ENCODE results near the gene KLHL34. TPM values are rescaled to one million over a fixed set of nuclear protein-coding genes. Genes with fewer than 3 reads are reported as not detected.

Gene KLHL34
- total and polyA plus RNA-seq, 5 donors: 1.3 to 3.2 (median 2.4) TPM

DNA sequence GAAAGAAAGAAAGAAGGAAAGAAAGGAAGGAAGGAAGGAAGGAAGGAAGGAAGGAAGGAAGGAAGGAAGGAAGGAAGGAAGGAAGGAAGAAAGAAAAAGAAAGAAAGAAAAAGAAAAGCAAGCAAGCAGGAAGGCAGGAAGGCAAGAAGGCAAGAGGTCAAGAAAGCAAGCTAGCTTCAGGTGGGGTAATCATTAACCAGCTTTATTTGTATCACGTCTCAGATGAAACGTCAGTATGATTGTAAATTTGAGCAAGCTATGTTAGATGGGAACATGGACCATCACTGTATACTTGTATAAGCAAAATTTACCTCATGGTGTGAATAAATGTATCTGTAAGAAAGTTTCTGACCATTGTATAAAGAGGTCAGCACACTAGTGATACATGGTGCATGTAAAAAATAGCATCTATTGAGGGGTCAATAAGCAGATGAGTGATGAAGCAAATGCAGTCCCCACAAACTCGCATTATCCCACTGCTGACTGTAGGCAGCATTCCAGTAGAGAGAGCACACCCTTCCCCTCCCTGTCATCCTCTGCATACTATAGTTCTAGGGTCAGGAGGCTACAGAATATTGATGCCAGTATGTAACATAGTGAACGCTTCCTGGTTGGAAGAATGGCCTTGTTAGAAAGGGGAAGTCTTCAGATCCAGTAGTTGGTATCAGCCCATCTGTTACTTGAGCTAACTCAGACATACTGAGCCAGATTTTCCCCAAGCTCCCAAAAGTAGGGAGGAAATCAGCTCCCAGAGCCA lies 16.5 kb upstream of the KLHL34 start:
- H3K27me3 ChIP-seq (ENCODE audit: control insufficient read depth, insufficient read depth): no peaks in the 10 kb centered on the region
- intact Hi-C loops (cut with DNase I): no loop called here
- no peak overlapping the region for H3K27ac ChIP-seq (ENCODE audit: low read length)
- H3K9me3 ChIP-seq (ENCODE audit: control insufficient read depth, low read length): no peaks in the 10 kb centered on the region
- no peak for ATAC-seq
- H3K4me1 ChIP-seq (ENCODE audit: control insufficient read depth, insufficient read depth, low read length): no peaks in the 10 kb centered on the region
- no peak overlapping the region for H3K4me3 ChIP-seq (ENCODE audit: low read length)
- 86% methylated on average over 4 of the region's 4 CpGs for WGBS
- no peak for DNase-seq

DNA sequence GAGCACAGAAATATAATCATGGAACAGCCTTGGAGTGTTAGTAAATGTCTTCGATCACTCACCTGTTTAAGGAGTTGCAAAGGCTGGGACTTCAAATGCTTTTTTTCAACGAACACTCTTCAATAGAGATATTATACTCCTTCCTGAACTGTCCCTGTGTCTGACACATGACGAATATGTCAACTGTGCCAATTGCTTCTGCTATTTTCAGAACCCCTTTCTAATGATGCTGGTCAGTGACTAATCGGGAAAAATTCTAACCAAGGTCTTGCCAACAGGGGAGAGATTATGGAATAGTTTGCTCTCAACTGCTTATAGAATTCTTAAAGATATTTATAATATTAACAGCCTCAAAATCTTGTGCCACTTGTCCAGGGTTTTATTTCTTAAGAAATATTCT lies 8.5 kb upstream of the KLHL34 start:
- ATAC-seq (peak in 1 of 2 donors; percentile 64), DNase-seq (no peak)
- H3K27me3 ChIP-seq (ENCODE audit: control insufficient read depth, insufficient read depth): no peaks in the 10 kb centered on the region
- 56% methylated on average over 4 of the region's 4 CpGs for WGBS
- peaks cover 2% of the 10 kb centered on the region for H3K4me1 ChIP-seq (ENCODE audit: control insufficient read depth, insufficient read depth, low read length)
- intact Hi-C loops (cut with DNase I): no loop called here
- H3K4me3 ChIP-seq (ENCODE audit: low read length): no peak overlapping the region
- H3K27ac ChIP-seq (ENCODE audit: low read length): peak overlapping the region; percentile 72
- H3K9me3 ChIP-seq (ENCODE audit: control insufficient read depth, low read length): no peaks in the 10 kb centered on the region

DNA sequence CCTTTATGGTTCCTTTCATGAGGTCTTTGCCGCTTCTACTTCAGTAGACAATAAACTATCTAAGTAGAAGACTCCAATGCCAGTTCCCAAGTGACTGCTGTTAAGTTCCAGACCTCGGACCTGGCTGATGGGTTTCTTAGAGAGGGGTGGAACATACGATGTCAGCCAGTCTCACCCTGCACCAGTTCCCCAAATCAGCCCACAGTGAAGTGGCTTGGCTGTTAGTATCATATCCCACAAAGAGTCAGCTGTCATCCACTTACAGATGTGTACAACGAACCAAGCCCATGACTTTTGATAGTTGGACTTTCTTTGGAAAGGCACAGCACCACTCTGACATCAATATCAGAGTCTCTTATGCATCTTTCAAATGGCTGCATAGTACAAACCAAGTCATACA lies 8.1 kb upstream of the KLHL34 start:
- Histone ChIP-seq H3K4me3 (ENCODE audit: low read length) (no peak overlapping the region), H3K27me3 (ENCODE audit: control insufficient read depth, insufficient read depth) (no peaks in the 10 kb centered on the region), H3K27ac (ENCODE audit: low read length) (peak overlapping the region; percentile 72), H3K9me3 (ENCODE audit: control insufficient read depth, low read length) (no peaks in the 10 kb centered on the region), H3K4me1 (ENCODE audit: control insufficient read depth, insufficient read depth, low read length) (peaks cover 2% of the 10 kb centered on the region)
- no peak for DNase-seq
- peak in 1 of 2 donors; percentile 26 for ATAC-seq
- intact Hi-C loops (cut with DNase I): no loop called here
- WGBS: 57% methylated on average over 4 of the region's 4 CpGs

DNA sequence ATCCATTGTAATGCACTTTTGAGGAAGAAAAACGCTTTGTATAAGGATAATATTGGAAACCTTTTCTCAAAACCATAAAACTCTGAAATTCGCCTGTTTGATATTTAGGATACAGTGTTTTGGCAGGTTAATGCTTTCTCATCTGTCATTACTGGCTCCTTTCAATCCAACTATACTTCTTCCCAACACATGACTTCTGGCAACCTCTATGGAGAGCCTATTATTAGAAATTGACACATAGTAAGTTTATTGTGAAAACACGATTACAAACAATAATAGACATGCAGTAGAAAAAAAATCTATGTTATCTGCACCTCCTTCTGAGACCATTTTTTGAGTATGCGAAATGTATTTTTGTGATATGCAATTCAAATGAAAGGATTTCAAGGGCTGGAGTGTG lies 4.6 kb upstream of the KLHL34 start:
- Histone ChIP-seq H3K4me1 (ENCODE audit: control insufficient read depth, insufficient read depth, low read length) (peaks cover 2% of the 10 kb centered on the region), H3K27ac (ENCODE audit: low read length) (no peak overlapping the region), H3K27me3 (ENCODE audit: control insufficient read depth, insufficient read depth) (no peaks in the 10 kb centered on the region), H3K9me3 (ENCODE audit: control insufficient read depth, low read length) (no peaks in the 10 kb centered on the region), H3K4me3 (ENCODE audit: low read length) (no peak overlapping the region)
- ATAC-seq: no peak
- intact Hi-C loops (cut with DNase I): no loop called here
- no peak for DNase-seq
- WGBS: 56% methylated on average over 4 of the region's 4 CpGs

DNA sequence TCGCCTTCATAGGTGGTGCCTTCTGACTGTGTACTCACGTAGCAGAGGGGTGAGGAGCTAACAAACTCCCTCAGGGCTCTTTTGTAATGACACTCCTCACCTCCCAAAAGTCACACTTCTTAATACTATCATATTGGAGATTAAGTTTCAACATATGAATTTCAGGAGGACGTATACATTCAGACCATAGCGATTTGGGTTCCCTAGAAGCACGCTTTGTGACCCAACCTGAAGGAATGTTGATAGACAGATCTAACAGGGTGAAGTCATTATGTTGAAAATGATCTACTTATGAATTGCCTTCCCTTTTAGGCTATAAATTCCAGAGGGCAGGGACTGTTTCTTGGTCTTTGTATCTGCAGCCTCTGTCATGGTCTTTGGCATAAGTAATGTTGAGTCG lies 3.2 kb upstream of the KLHL34 start:
- Histone ChIP-seq H3K4me1 (ENCODE audit: control insufficient read depth, insufficient read depth, low read length) (no peaks in the 10 kb centered on the region), H3K4me3 (ENCODE audit: low read length) (no peak overlapping the region), H3K9me3 (ENCODE audit: control insufficient read depth, low read length) (no peaks in the 10 kb centered on the region), H3K27ac (ENCODE audit: low read length) (no peak overlapping the region), H3K27me3 (ENCODE audit: control insufficient read depth, insufficient read depth) (no peaks in the 10 kb centered on the region)
- intact Hi-C loops (cut with DNase I): no loop called here
- ATAC-seq (no peak), DNase-seq (no peak)
- 63% methylated on average over 6 of the region's 6 CpGs for WGBS

DNA sequence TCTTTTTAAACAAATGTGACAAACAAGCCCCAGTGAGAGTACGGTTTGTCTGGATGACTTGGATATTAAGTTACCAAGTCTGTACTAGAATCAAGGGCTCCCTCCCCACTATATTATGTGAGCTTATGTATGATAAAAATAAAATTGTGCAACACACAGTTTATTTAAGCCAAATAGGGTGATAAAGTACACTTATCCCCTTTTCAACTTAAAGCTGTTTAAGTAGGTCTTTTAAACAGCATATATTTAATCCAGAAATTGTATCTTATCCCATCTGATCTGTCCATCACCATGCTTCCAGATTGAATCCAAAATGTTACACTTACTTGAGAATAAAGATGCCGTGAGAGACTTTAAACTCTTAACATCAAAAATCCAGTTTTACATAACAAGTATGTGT lies 2.0 kb upstream of the KLHL34 start:
- Histone ChIP-seq H3K9me3 (ENCODE audit: control insufficient read depth, low read length) (no peaks in the 10 kb centered on the region), H3K27ac (ENCODE audit: low read length) (no peak overlapping the region), H3K4me3 (ENCODE audit: low read length) (no peak overlapping the region), H3K27me3 (ENCODE audit: control insufficient read depth, insufficient read depth) (no peaks in the 10 kb centered on the region), H3K4me1 (ENCODE audit: control insufficient read depth, insufficient read depth, low read length) (no peaks in the 10 kb centered on the region)
- no peak for DNase-seq
- WGBS: 79% methylated on average over 2 of the region's 2 CpGs
- intact Hi-C loops (cut with DNase I): no loop called here
- no peak for ATAC-seq

DNA sequence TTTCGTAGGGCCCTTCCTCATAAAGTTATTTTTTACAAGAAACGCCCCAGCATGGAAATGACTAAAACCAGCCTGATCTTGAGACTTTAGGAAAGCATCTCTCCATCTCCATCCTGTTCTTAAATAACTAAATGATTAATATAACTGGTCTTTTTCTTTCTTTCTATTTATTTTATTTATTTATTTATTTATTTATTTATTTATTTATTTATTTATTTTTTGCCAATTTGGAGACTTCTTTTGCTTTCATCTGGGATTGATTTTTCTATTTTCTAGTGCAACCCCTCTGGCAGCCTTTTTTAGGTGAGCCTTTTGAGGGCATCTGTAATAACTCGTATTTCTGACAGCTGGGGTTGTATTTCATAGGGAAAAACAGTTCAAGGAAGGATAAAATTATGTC lies 1.2 kb upstream of the KLHL34 start:
- no peaks in the 10 kb centered on the region for H3K27me3 ChIP-seq (ENCODE audit: control insufficient read depth, insufficient read depth)
- no peak overlapping the region for H3K4me3 ChIP-seq (ENCODE audit: low read length)
- no peaks in the 10 kb centered on the region for H3K9me3 ChIP-seq (ENCODE audit: control insufficient read depth, low read length)
- 77% methylated on average over 3 of the region's 3 CpGs for WGBS
- H3K4me1 ChIP-seq (ENCODE audit: control insufficient read depth, insufficient read depth, low read length): no peaks in the 10 kb centered on the region
- no peak for ATAC-seq
- no peak for DNase-seq
- no peak overlapping the region for H3K27ac ChIP-seq (ENCODE audit: low read length)
- intact Hi-C loops (cut with DNase I): no loop called here

DNA sequence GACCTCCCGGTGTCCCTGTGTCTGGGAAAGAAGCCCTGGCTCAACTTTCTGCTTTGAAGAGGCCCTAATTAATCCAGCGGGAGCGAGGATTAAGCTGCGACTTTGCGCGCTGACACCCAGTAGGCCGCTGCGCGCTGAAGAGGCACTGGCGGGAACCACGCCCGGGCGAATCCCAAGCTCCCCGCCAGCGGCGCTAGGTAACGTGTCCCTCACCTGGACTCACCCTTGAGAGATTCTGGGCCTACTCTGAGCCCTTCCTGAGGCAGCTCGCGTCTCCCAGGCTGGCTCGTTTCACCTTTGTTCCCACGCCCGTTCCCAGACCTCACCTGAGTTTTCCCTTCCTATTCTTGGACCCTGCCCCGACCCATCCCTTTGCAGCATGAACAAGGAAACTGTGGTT lies 616 bp upstream of the KLHL34 start:
- no peaks in the 10 kb centered on the region for H3K9me3 ChIP-seq (ENCODE audit: control insufficient read depth, low read length)
- peak; percentile 13 to 32 for ATAC-seq
- H3K4me3 ChIP-seq (ENCODE audit: low read length): peak overlapping the region; percentile 9
- WGBS: 16% methylated on average over 23 of the region's 23 CpGs
- H3K4me1 ChIP-seq (ENCODE audit: control insufficient read depth, insufficient read depth, low read length): no peaks in the 10 kb centered on the region
- H3K27ac ChIP-seq (ENCODE audit: low read length): no peak overlapping the region
- peak in 2 of 3 donors; percentile 27 to 29 for DNase-seq
- intact Hi-C loops (cut with DNase I): no loop called here
- no peaks in the 10 kb centered on the region for H3K27me3 ChIP-seq (ENCODE audit: control insufficient read depth, insufficient read depth)

DNA sequence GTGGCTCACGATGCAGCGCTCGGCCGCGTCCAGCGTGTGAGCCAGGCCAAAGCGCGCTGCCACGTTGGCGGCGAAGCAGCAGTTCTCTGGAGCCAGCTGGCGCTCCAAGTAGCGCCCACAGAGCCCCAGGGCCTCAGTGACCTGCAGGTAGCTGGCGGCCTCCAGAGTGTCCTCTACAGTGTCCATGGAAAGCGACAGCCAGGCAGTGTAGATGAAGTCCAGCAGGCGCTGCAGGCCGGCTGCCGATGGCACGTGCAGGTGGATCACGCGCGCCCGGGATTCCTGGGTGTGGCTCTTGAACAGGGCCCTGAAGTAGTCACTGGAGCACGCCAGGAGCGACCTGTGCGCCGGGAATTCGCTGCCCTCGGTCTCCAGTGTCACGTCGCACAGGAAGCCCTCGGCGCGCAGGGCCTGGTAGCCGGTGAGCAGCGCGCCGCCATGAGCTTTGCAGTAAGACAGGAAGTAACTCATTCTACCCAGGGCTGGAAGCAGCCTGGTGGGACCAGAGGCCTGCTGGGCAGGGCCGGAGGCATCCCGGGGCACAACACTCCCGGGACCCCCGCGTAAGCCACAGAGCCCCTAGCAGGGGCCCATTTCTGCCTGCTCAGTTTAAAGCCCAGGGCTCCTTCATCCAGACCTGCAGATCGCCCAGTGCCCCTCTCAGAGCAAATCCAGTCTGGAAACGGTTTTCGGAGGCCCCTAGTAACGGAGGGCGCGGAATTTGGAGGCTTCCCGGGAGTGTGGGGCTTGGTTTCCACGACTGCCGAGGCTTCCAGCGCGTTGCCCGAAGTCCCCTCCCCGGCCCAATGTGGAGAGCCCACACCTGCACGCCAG lies 595 bp downstream of the KLHL34 start:
- no peaks in the 10 kb centered on the region for H3K9me3 ChIP-seq (ENCODE audit: control insufficient read depth, low read length)
- H3K4me3 ChIP-seq (ENCODE audit: low read length): peak overlapping the region; percentile 8
- DNase-seq (peak in 2 of 3 donors; percentile 30 to 37), ATAC-seq (no peak)
- intact Hi-C loops (cut with DNase I): no loop called here
- whole genome bisulfite sequencing: 42% methylated on average over 57 of the region's 57 CpGs
- H3K27me3 ChIP-seq (ENCODE audit: control insufficient read depth, insufficient read depth): no peaks in the 10 kb centered on the region
- H3K27ac ChIP-seq (ENCODE audit: low read length): no peak overlapping the region
- H3K4me1 ChIP-seq (ENCODE audit: control insufficient read depth, insufficient read depth, low read length): no peaks in the 10 kb centered on the region

DNA sequence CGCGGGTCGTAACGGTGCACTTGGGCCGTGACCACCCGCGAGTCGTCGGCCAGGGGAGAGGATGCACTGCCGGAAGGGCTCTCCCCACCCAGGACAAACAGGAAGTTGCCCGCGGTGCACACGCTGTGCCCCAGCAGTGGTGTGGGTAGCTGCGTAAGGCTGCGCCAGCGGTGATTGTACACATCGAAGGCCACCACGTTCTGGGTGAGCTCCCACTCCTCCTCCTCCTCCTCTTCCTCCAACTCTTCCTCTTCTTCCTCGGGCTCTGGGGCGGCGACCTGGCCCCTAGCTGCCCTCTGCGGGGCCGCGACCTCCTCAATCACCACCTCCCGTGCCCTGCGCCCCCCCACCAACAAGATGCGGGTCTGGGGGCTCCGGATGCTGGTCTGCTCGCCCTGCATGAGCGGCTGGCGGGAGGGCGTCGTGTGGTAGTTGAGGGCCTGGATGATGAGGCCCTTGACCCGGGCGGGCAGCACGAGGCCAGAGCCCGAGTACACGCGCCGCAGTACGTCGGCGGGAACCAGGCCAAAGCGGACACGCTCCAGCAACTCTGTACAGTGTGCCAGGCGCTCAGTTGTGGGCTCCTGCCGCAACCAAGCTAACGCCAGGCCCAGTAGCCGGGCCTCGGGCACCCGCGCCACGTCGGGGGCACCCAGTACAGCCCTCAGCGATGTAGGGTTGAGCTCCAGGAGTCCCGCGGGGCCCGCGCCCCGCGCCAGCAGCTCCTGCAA lies 1.4 kb downstream of the KLHL34 start:
- no peaks in the 10 kb centered on the region for H3K4me1 ChIP-seq (ENCODE audit: control insufficient read depth, insufficient read depth, low read length)

More for the DNA sequence above, 1.4 kb downstream of the KLHL34 start:
- WGBS: 48% methylated on average over 61 of the region's 61 CpGs
- H3K27me3 ChIP-seq (ENCODE audit: control insufficient read depth, insufficient read depth): no peaks in the 10 kb centered on the region
- H3K27ac ChIP-seq (ENCODE audit: low read length): no peak overlapping the region
- DNase-seq: peak in 2 of 3 donors; percentile 35 to 56
- intact Hi-C loops (cut with DNase I): no loop called here
- no peak overlapping the region for H3K4me3 ChIP-seq (ENCODE audit: low read length)
- H3K9me3 ChIP-seq (ENCODE audit: control insufficient read depth, low read length): no peaks in the 10 kb centered on the region
- peak in 1 of 2 donors; percentile 24 for ATAC-seq
